NCI-H1092 treated with DMSO at 0.1 percent for 48 hours (cell line): Measurements from ENCODE around the gene USP47.

Experiments used
- DNase-seq: peaks from one replicate; lab custom pipeline; 2025; lab: John Stamatoyannopoulos, UW

Gene USP47

DNA sequence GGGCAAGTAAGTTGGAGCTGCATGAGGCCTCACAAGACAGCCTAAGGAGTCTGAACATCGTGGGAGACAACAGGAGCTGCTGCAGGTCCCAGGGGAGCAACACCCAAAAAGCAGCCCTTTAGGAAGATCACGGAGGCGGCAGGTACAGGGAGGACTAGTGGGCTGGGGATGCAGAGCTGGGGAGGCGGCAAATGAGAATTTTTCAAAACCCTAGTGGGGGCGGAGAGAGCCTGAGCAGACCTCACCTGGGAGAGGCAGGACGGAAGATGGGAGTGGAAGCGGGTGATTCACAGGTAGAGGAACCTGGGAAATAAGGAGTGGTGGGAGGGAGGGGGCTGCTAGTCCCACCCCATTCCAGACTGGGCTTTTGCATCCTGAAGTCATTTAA, 124.6 kb downstream of the USP47 start:
- no peak for DNase-seq

GRCh38 chr11:11966826-11967668, 125.3 kb downstream of the USP47 start:
- peak; percentile 69 for DNase-seq

GRCh38 chr11:11967669-11968510, 126.1 kb downstream of the USP47 start:
- DNase-seq, result no peak

- DNase-seq, result no peak
Observed at GRCh38 chr11:11968511-11969280, 126.9 kb downstream of the USP47 start.

GRCh38 chr11:11969380-11970215, 127.8 kb downstream of the USP47 start:
- no peak for DNase-seq

DNA sequence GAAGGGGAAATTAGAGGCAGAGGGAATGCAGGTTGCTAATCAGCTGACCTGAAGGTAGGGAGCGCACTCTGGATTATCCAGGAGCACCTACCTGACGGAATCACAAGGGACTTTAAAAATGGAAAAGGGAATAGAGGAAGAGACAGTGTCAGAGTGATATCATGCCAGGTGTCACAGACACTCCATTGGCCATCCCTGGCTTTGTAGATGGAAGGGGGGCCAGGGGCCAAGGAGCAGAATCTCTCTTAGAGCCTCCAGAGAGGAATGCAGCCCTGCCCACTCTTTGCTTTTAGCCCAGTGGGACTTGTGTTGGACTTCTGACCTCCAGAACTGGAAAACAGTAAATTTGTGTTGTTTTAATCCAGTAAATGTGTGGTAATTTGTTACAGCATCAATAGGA, 128.8 kb downstream of the USP47 start:
- DNase-seq, result no peak

DNA sequence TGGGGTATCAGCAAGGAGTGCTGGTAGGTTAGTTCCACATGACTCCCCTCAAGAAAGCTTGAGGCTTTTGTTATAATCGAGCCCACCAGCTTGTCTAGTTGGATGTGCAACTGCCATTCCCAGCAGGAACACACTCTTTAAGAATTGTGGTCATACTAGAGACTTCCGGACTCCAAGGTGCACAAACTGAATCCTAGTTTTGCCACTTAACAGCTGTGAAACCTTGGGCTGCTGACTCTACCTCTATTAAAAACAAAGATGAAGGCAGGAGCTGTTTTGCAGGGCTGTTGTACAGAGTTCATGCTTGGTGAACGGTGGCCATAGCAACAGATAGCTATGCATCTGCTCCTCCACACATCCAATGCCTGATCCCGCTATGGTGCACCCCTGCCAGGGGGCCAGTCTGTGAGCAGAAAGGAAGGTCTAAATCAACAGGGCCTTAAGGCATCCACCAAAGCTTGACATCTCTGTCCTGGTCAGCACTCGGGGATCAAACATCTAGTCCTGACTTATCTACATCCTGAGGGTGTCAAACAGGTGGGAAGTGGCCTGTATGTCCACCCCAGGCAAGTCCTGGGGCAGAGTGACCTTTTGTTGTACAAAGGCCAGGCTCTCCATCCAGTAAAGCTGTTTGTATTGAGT, 130.3 kb downstream of the USP47 start:
- DNase-seq, result peak; percentile 16

DNA sequence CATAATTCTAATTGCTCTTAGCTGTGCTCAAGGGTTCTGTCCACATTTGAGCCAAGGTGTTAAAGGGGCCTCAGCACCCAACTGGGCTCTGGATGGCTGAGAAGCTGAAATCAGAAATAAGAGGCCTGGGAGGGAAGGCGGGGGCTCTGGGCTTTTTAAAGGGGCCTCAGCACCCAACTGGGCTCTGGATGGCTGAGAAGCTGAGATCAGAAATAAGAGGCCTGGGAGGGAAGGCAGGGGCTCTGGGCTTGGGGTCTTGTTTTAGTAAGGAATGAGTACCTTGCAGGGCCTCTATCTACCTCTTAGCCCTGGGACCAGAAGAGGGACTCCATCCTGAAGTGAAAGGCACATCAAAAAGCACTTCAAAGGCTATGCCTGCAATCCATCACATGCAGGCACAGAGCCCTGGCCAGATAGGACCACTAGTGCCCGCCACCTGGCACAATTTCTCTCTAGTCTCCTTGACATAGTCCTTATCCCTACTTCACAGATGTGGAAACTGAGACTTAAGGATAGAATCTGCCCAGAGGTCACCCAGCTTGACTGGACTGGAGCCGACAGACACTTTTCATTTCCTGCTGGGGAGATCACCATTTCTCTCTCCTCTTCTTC, 131.1 kb downstream of the USP47 start:
- DNase-seq, result no peak

DNA sequence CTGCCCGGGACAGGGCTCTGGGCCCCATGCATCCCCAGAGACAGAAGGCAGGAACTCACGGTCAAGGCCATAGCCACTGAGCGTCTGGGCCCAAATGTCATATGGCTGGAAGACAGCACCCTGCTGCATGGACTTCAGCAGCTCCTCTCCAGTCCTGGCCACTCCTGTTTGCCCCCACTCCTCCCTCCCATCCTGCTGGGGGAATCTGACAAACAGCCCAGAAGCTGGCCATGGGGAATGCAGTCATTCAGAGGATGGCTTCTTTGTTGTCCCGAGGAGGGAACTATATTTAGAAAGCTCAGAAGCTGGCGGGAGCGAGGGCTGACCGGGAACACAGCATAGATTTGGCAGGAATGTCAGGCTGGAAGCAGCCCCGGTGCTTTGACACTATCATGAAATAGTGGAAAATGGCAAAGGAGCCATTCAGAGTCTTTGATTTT, 131.6 kb downstream of the USP47 start:
- DNase-seq, result no peak

- DNase-seq, result no peak
Observed at GRCh38 chr11:11973866-11974265, 132.1 kb downstream of the USP47 start.

DNA sequence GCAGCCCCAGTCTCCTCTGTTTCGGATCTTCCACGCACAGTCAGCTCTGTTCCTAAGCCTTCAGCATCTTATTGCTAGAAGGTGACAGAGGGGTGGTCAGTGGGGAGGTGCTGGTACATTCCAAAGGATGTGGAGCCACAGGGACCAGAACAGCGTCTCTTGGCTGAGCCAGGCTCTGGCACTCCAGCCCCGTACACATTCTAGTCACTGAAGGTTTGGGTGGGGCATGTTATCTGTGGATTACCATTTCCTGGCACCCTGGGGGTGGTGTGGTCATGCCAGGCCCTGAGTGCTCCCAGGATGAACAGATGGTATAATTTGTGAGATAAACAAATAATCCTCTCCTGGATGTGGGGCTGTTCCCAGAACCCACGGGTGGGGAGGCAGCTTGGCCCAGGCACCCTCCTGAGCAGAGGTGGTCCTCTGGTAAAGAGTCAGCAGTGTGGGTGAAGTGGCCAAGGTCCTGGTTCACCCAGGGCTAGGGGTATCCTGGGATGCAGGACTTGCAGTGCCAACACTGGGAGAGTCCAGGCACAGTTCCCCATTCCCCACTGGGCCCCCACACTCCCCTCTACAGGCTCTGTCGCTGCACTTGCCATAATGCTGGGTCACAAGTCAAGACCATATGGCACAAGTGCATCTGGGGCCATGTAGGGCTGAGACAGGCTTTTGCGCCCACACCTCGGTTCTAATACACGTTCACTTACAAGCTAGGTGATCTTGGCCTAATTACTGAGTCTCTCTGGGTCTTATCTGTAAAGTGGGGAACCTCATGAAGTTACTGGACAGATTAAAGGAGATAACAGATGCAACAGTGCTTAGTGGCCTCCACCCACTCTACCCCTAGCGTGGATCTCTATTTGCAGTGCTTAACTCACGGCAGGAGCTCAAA, 133.7 kb downstream of the USP47 start:
- DNase-seq, result peak; percentile 19

DNA sequence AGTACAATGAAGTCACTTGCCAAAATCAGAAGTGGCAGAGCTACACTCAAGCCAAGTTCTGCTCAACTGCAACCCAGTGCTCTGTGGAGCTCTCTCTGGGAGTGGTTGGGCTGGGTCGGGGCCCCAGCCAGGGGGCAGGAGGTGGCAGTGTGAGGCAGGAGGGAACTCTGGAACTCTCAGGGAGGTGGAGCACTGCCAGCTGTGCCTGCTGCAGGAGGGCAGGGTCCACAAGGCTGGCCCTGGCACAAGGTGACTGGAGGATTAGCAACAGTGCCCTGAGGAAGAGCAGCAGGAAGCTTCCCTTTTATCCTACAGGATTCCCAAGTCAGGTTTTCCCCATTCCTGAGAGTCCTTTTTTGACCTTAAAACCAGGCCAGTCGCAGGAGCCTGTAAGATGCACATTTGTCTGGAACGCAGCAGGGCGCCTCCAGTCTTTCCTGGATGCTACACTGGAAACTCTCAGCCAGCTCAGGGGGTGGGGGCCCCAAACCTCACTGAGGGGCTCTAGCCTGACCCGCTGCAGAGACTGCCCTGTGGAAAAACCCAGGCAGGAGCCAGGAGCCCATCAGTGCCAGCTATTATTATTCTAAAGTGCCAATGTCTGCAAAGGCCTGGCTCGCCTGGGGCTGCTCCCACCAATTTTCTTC, 134.8 kb downstream of the USP47 start:
- DNase-seq, result no peak

- DNase-seq, result no peak
Observed at GRCh38 chr11:11977206-11977938, 135.6 kb downstream of the USP47 start.

DNA sequence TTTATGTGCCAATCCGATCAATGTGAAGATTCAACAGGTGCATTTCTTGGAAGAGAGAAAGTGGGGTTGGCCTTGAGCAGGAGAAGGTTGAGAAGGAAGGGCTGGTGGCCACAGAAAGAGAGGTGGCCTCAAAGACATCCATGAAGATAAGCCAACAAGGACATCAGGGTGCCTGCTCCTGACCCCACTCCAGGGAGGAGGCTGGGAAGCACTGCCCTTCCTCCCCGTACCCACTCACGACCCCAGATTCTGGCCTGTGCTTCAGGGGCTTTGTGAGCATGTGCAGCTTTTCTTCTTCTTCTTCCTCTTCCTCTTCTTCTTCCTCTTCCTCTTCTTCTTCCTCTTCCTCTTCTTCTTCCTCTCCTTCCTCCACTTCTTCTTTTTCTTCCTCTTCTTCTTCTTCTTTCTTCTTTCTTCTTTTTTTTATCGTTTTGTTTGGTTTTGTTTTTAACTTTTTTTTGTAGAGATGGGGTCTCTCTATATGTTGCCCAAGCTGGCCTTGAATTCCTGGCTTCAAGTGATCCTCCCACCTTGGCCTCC, 136.4 kb downstream of the USP47 start:
- DNase-seq, result no peak

GRCh38 chr11:11978792-11979487, 137.2 kb downstream of the USP47 start:
- DNase-seq, result peak; percentile 67

DNA sequence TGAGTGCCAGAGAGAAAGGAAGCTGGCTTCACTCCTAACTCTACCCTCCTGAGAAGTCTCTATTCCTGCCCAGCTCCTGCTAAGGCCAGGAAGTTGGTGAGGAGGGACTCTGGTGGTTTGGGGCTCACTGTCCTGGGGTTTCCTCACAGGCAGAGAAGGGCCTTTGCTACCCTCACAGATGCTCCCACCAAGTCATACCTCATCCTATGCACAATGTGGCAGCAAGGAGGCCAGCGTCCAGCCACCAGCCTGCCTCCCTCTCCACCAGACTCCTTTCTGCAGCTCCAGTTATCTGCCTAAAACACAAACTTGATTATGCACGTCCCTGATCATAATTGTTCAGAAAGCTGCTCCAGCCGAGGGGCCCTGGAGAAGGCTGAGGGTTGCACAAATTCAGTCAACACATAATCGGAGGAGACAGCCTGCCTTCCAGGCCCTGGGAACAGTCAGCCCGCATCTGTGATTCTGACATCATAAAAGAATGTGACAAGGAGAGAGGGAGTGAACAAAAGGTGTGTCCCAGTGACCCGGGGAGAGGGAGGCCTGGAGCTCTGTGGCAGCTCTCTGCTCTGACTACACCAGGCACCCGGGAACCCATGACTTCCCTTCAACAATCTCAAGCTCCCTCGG, 137.8 kb downstream of the USP47 start:
- no peak for DNase-seq

- no peak for DNase-seq
Observed at GRCh38 chr11:11980200-11980599, 138.4 kb downstream of the USP47 start.
